COLO668 (cell line): ENCODE results near the gene FAM81A.
"Not testable (repeated sequence)": the region's sequence is repeated elsewhere in the genome, so short reads cannot be mapped to it uniquely, and the experiment has no call there.

Experiments
- DNase-seq: peaks from one replicate; lab custom pipeline; 2025; ENCODE audit not compliant: unreplicated experiment; lab: John Stamatoyannopoulos, UW

FAM81A gene

GRCh38 chr15:59475161-59475560, 37.2 kb downstream of the FAM81A start:
- DNase-seq = not testable (repeated sequence)

DNA sequence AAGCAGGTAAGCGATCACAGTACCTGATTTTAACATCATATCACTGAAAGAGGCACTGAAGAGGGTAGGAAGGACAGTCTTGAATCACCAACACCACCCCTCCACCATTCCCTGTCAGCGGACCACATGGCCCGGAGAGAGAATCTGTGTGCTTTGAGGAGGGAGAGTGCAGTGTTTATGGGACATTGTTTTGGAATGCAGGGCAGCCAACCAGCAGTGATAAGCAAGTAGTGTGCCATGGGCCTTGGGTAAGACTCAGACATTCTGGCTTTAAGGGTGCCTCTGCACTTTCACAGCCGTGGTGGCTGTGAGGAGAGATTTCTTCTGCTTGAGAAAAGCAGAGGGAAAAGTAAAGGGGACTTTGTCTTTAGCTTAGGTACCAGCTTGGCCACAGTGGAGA, 46.4 kb downstream of the FAM81A start:
- DNase-seq = no peak

GRCh38 chr15:59485036-59485435, 47.0 kb downstream of the FAM81A start:
- DNase-seq = no peak

DNA sequence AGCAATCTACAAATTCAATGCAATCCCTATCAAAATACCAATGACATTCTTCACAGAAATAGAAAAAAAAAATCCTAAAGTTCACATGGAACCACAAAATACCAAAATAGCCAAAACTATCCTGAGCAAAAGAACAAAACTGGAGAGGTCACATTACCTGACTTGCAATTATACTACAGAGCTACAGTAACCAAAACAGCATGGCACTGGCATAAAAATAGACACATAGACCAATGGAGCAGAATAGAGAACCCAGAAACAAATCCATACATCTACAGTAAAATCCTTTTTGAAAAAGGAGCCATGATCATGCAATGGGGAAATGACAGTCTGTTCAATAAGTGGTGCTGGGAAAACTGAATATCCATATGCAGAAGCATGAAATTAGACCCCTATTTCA, 51.5 kb downstream of the FAM81A start:
- DNase-seq = not testable (repeated sequence)

GRCh38 chr15:59491062-59491461, 53.1 kb downstream of the FAM81A start:
- no peak for DNase-seq

GRCh38 chr15:59492389-59493377, 54.7 kb downstream of the FAM81A start:
- DNase-seq = peak; percentile 58

- peak; percentile 21 for DNase-seq
These were observed 63.6 kb downstream of the FAM81A start for GRCh38 chr15:59501597-59501996.

DNA sequence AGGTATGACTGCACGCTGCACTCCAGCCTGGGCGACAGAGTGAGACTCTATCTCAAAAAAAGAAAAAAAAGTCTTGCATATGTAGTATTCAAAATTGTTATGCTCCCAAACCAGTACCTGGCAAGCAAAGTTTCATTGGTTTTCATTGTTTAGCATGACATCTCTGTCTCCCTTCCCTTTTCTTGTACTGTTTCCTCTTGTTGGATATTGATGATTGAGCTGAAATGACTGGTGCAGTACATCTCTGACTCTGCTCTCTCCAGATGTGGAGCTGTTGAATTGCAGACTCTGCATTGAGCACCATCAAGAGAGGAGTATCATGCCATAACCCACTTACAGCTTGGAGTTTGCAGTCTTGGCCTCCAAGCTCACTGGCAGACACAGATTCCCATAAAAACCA, 77.2 kb downstream of the FAM81A start:
- no peak for DNase-seq

GRCh38 chr15:59516655-59517461, 78.9 kb downstream of the FAM81A start:
- no peak for DNase-seq

- no peak for DNase-seq
These were observed 81.3 kb downstream of the FAM81A start for GRCh38 chr15:59519329-59519728.

DNA sequence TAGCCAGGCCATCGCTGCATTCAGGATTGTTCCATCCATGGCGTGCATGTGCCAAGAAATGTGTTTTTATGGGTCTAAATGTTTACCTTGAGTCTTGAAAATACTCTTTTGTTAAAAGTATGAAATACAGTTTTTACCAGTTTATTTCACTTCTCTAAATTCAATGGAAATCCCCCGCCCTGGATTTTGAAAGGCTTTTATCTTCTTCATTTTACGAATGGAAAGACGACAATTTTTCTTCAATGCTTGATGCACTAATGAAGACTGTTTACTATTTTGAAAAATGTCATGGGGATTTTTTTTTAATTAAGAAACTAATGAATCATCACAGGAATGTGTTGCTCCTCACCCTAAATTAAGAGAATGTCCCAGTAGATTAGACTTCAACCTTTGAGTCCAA, 83.5 kb downstream of the FAM81A start:
- DNase-seq = no peak

DNA sequence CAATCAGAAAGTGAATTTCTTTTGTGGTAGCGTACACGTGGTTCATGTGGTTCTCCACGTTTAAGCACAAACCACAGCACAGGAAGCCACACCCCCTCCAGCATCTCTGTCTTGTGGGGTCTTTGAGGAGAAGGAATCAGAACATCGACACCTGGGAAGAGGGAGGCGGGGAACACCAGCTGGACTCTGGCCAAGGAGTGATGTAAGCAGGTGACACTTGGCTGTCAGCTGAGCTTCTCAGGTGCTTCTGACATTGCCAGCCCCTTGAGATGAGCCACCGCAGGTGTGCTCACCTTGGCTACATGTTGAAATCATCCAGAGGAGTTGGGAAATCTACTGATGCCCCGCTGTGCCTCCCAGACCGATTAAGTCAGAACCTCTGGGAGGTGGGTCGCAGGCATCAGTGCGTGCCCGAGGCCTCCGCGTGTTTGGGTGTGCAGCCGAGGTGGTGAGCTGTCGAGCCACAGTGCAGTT, 85.0 kb downstream of the FAM81A start:
- DNase-seq = peak; percentile 20

- no peak for DNase-seq
These were observed 85.7 kb downstream of the FAM81A start for GRCh38 chr15:59523702-59524101.

- no peak for DNase-seq
These were observed 86.3 kb downstream of the FAM81A start for GRCh38 chr15:59524331-59524731.

- DNase-seq = not testable (repeated sequence)
These were observed 88.5 kb downstream of the FAM81A start for GRCh38 chr15:59526466-59526865.

DNA sequence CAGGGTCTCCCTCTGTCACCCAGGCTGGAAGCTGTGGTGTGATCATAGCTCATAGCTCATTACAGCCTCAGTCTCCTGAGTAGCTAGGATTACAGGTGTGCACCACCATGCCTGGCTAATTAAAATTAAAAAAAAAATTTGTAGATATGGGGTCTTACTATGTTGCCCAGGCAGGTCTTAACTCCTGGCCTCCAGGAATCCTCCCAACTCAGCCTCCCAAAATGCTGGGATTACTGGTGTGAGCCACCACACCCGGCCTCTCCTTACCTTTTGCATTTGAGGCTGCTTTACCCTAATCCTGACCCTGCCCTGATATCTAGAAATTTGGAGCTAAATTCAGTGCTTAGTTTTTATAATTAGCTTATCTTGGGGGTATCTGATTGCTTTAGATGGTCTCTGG, 90.4 kb downstream of the FAM81A start:
- DNase-seq = no peak

- peak; percentile 83 for DNase-seq
These were observed 91.0 kb downstream of the FAM81A start for GRCh38 chr15:59528961-59529402.

DNA sequence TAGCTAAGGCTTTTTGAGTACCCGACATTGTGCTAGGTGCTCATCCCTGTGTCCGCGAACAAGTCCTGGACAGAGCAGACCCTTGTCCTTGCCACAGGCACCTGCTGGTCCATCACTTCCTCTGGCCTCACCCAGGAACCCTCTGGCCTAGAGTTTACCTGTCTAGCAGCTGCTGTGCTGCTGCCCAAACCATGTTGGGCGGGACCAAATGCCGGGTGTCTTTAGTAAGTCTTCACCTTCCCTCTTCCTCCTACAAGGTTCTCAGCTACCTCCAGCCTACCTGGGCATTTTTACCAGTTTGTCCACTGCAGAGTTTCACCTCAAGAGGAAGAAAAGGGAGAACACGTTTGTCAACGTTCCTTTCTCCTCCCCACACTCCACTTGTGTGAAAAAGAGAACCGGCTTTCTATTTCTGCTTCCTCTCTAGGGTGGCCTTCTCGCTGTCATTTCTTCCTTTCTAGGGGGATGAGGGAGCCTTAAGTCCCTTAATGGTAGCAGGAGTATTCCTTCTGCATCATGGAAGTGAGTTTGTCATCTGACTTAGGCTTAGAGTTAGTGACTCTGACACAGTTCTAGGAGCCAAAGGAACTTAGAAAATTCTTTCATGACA, 93.2 kb downstream of the FAM81A start:
- DNase-seq = no peak

- peak; percentile 32 for DNase-seq
These were observed 94.9 kb downstream of the FAM81A start for GRCh38 chr15:59532770-59533379.

GRCh38 chr15:59536553-59536952, 98.6 kb downstream of the FAM81A start:
- no peak for DNase-seq

GRCh38 chr15:59537403-59537802, 99.4 kb downstream of the FAM81A start:
- DNase-seq = no peak
